ENCODE measurements around the gene ATAD1. TPM values are rescaled to one million over a fixed set of nuclear protein-coding genes. Genes with fewer than 3 reads are reported as not detected.

ATAD1 gene
- total RNA-seq, 1 experiment from 2014 or later: 46.7 TPM

- Mint-ChIP-seq H3K27ac (no peak overlapping the region), H3K4me3 (no peak overlapping the region), H3K9me3 (no peaks in the 10 kb centered on the region), H3K27me3 (ENCODE audit: low read depth) (no peaks in the 10 kb centered on the region), H3K4me1 (peaks cover 11% of the 10 kb centered on the region), H3K36me3 (peaks cover 21% of the 10 kb centered on the region)
- no peak for DNase-seq (ENCODE audit: low spot score)
- ATAC-seq: no peak
- TF ChIP-seq ZNF423 (CRISPR knock-in tag; IDR thresholded peaks at IDR 0.05): no peak
- TF ChIP-seq FOXK1 (CRISPR knock-in tag; IDR thresholded peaks at IDR 0.05): no peak
- no peak for TF ChIP-seq GRHL2 (CRISPR knock-in tag; IDR thresholded peaks at IDR 0.05; ENCODE audit: insufficient replicate concordance, severe bottlenecking)
- TF ChIP-seq IRF2 (CRISPR knock-in tag; IDR thresholded peaks at IDR 0.05; ENCODE audit: borderline replicate concordance, low read depth): no peak
- TF ChIP-seq E2F4 (CRISPR knock-in tag; IDR thresholded peaks at IDR 0.05; ENCODE audit: borderline replicate concordance, low read depth): no peak
- no peak for TF ChIP-seq ZNF671 (CRISPR knock-in tag; IDR thresholded peaks at IDR 0.05)
- no peak for TF ChIP-seq ZNF416 (CRISPR knock-in tag; IDR thresholded peaks at IDR 0.05)
- no peak for TF ChIP-seq ATF1 (CRISPR knock-in tag; IDR thresholded peaks at IDR 0.05)
- TF ChIP-seq JUN (CRISPR knock-in tag; IDR thresholded peaks at IDR 0.05): no peak
- no peak for TF ChIP-seq TEAD4 (CRISPR knock-in tag; IDR thresholded peaks at IDR 0.05)
- TF ChIP-seq USF2 (CRISPR knock-in tag; IDR thresholded peaks at IDR 0.05): no peak
- TF ChIP-seq TEAD1 (CRISPR knock-in tag; IDR thresholded peaks at IDR 0.05): no peak
- TF ChIP-seq ZMAT4 (CRISPR knock-in tag; IDR thresholded peaks at IDR 0.05): no peak
- TF ChIP-seq NFATC4 (CRISPR knock-in tag; IDR thresholded peaks at IDR 0.05): no peak
- TF ChIP-seq NR1H2 (CRISPR knock-in tag; IDR thresholded peaks at IDR 0.05): no peak
- no peak for TF ChIP-seq MLX (CRISPR knock-in tag; IDR thresholded peaks at IDR 0.05)
- POLR2A ChIA-PET: interaction anchor here (0.9 to 1.0 kb wide), 2 partner anchors 16 to 273 kb away, joined by 4 read pairs; no protein-coding TSS in a partner anchor
- CTCF ChIA-PET: no interaction called here
Observed at GRCh38 chr10:87790185-87790584, 27.8 kb downstream of the ATAD1 start.

GRCh38 chr10:87786421-87786820 lies 31.6 kb downstream of the ATAD1 start:
- Mint-ChIP-seq H3K4me1 (no peaks in the 10 kb centered on the region), H3K36me3 (peaks cover 31% of the 10 kb centered on the region), H3K4me3 (no peak overlapping the region), H3K9me3 (no peaks in the 10 kb centered on the region), H3K27me3 (ENCODE audit: low read depth) (no peaks in the 10 kb centered on the region), H3K27ac (no peak overlapping the region)
- DNase-seq (ENCODE audit: low spot score): no peak
- POLR2A ChIA-PET: no interaction called here
- ATAC-seq: no peak
- CTCF ChIA-PET: interaction anchor here (1.2 kb wide), 1 partner anchor 94 kb away, joined by 3 read pairs; no protein-coding TSS in a partner anchor
- no peak for TF ChIP-seq ATF3 (CRISPR knock-in tag; conservative IDR thresholded peaks at IDR 0.05)
- TF ChIP-seq NFYB (CRISPR knock-in tag; conservative IDR thresholded peaks at IDR 0.05; ENCODE audit: low read depth): no peak
- TF ChIP-seq ATF2 (CRISPR knock-in tag; IDR thresholded peaks at IDR 0.05; ENCODE audit: borderline replicate concordance, low read depth): no peak
- no peak for TF ChIP-seq ZBTB21 (CRISPR knock-in tag; IDR thresholded peaks at IDR 0.05; ENCODE audit: borderline replicate concordance)
- TF ChIP-seq TP53 (CRISPR knock-in tag; IDR thresholded peaks at IDR 0.05): no peak
- no peak for TF ChIP-seq SMAD4 (CRISPR knock-in tag; IDR thresholded peaks at IDR 0.05)
- no peak for TF ChIP-seq TEAD1 (CRISPR knock-in tag; IDR thresholded peaks at IDR 0.05)
- TF ChIP-seq NFE2L1 (CRISPR knock-in tag; IDR thresholded peaks at IDR 0.05): no peak
- no peak for TF ChIP-seq ZNF138 (CRISPR knock-in tag; conservative IDR thresholded peaks at IDR 0.05)
- no peak for TF ChIP-seq AFF4 (CRISPR knock-in tag; IDR thresholded peaks at IDR 0.05; ENCODE audit: borderline replicate concordance)
- no peak for TF ChIP-seq SOX15 (CRISPR knock-in tag; IDR thresholded peaks at IDR 0.05)
- TF ChIP-seq FOXP4 (CRISPR knock-in tag; IDR thresholded peaks at IDR 0.05): no peak

Measured in WTC11 (cell line).